Measurements from ENCODE around the gene NPRL2. TPM values are rescaled to one million over a fixed set of nuclear protein-coding genes. Genes with fewer than 3 reads are reported as not detected.
A peak's percentile ranks its signal among the peaks of the same experiment; 100 is the strongest.

The NPRL2 gene
- total and polyA plus RNA-seq, 12 donors, result 13.0 to 29.8 (median 16.3) TPM

DNA sequence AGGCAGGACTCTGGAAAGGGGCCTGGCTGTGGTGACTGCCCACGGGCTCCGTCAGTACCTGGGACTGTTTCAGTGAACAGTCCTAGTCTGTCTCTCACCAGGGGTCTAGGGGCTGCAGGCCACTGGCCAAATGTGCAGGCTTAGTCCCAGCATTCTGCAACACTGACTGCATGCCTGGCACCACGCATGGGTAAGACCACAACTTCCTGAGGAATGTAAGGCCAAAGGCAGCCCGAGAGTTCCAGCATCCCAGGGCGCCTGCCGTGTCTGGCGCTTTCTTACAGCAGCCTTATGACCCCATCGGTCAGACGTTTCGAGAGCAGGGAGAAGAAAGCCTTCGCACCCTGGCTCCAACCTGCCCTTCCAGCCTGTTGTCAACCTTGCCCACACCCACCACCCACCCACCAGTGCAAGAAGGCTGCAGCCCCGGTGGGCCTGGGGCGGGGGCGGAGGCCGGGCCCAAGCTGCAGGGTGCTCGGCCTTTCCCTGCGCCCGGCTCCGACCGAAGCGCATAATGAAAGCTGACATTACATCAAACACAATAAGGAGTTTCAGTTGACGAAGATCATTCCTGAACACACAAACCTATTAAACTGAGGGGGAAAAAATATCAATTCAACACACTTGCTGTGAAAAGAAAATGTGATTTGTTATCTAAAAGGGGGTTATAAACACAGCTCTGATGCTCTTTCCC is 38.3 kb upstream of the NPRL2 start:
- no peak overlapping the region for H3K4me3 ChIP-seq
- no peak for TF ChIP-seq CTCF (IDR thresholded peaks at IDR 0.05)
- no peaks in the 10 kb centered on the region for H3K27me3 ChIP-seq
- no peak overlapping the region for H3K27ac ChIP-seq
- intact Hi-C loops (cut with DNase I), result no loop called here
- DNase-seq (no peak), ATAC-seq (no peak)
- H3K4me1 ChIP-seq, result peaks cover 9 to 33% (median 26%) of the 10 kb centered on the region in 9 donors
- 89 to 90% methylated on average over 20 to 22 of the region's 22 CpGs for WGBS, 2 donors
- H3K9me3 ChIP-seq, result no peaks in the 10 kb centered on the region
- H3K36me3 ChIP-seq, result no peaks in the 10 kb centered on the region

DNA sequence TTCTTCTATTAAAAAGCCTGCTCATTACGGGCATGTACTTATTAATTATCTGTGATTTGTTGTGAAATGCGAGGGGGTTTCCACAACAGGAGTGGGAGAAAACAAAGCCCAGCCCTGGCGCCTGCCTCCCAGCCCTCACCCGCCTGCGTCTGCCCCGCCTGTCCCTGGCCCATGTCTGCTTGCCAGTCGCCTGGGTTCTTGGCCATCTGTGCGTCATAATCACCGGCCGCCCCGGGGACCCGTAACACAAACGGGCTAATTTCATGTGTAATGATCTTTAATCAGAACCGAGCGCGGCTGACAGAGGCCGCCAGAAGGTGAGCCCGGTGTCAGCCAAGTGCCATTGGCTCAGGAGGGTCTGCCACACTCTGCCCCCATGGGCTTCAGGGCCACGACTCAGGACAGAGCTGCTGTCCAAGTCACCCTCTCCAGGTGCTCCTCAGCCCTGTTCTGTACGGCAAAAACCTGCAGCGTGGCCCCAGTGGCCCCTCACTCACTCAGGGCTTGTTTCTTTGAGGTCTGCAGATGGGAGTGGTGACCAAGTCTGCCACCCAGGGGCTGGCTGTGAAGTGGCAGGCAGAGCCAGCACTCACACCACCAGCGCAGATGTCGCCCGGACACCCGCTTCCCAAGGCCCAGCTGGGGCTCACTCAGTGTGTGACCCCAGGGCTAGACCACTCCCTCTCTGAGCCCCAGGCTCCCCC is 37.6 kb upstream of the NPRL2 start:
- H3K9me3 ChIP-seq, result no peaks in the 10 kb centered on the region
- peak in 4 of 9 donors; percentile 14 to 26 (median 22) for TF ChIP-seq CTCF (IDR thresholded peaks at IDR 0.05)
- no peak overlapping the region for H3K4me3 ChIP-seq
- peaks cover 9 to 33% (median 26%) of the 10 kb centered on the region in 9 donors for H3K4me1 ChIP-seq
- H3K27ac ChIP-seq, result no peak overlapping the region
- ATAC-seq (no peak), DNase-seq (no peak)
- no peaks in the 10 kb centered on the region for H3K36me3 ChIP-seq
- intact Hi-C loops (cut with DNase I), result no loop called here
- H3K27me3 ChIP-seq, result no peaks in the 10 kb centered on the region
- WGBS, 2 donors, result 82 to 87% methylated on average over 25 of the region's 25 CpGs

DNA sequence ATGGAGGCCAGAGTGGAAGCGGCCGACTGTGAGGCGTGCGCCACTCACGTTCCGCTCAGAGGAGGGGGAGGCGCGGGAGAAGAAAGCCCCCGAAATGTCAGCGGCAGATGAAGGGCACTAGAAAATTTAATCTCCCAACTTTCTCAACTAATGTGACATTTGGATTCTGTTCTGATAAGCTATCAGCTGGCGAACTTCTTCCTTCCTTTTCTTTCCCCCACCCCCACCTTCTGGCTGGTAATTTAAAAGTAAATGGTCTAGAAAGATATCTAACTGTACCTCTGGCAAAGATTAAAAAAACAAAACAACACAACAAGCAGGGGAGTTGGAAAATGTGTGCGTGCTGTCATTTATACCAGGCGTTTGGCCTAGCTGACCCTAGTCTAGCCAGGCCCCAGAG is 35.2 kb upstream of the NPRL2 start:
- H3K9me3 ChIP-seq, result no peaks in the 10 kb centered on the region
- no peak overlapping the region for H3K27ac ChIP-seq
- 70 to 71% methylated on average over 13 of the region's 13 CpGs for WGBS, 2 donors
- no peaks in the 10 kb centered on the region for H3K36me3 ChIP-seq
- intact Hi-C loops (cut with DNase I), result no loop called here
- no peak overlapping the region for H3K4me3 ChIP-seq
- no peak for TF ChIP-seq CTCF (IDR thresholded peaks at IDR 0.05)
- H3K4me1 ChIP-seq, result peaks cover 2 to 10% (median 9%) of the 10 kb centered on the region in 9 donors
- no peak for ATAC-seq
- no peaks in the 10 kb centered on the region for H3K27me3 ChIP-seq
- no peak for DNase-seq

GRCh38 chr3:50383750-50384149 is 33.2 kb upstream of the NPRL2 start:
- 91 to 92% methylated on average over 6 of the region's 6 CpGs for WGBS, 2 donors
- intact Hi-C loops (cut with DNase I), result no loop called here
- H3K27ac ChIP-seq, result no peak overlapping the region
- ATAC-seq, result no peak
- no peak overlapping the region for H3K4me3 ChIP-seq
- no peaks in the 10 kb centered on the region for H3K36me3 ChIP-seq
- no peak for TF ChIP-seq CTCF (IDR thresholded peaks at IDR 0.05)
- H3K9me3 ChIP-seq, result no peaks in the 10 kb centered on the region
- H3K4me1 ChIP-seq, result no peaks in the 10 kb centered on the region
- DNase-seq, result no peak
- H3K27me3 ChIP-seq, result no peaks in the 10 kb centered on the region
